HUDEP-2 (cell line): Measurements from ENCODE around the gene NLRP10.
"Not testable (repeated sequence)": the region's sequence is repeated elsewhere in the genome, so short reads cannot be mapped to it uniquely, and the experiment has no call there.

Source experiments
- DNase-seq, 76 experiments: peaks; one replicate each; lab custom pipeline; 2025; ENCODE audit not compliant: unreplicated experiment in 76 of 76; lab: John Stamatoyannopoulos, UW

The NLRP10 gene, protein sequence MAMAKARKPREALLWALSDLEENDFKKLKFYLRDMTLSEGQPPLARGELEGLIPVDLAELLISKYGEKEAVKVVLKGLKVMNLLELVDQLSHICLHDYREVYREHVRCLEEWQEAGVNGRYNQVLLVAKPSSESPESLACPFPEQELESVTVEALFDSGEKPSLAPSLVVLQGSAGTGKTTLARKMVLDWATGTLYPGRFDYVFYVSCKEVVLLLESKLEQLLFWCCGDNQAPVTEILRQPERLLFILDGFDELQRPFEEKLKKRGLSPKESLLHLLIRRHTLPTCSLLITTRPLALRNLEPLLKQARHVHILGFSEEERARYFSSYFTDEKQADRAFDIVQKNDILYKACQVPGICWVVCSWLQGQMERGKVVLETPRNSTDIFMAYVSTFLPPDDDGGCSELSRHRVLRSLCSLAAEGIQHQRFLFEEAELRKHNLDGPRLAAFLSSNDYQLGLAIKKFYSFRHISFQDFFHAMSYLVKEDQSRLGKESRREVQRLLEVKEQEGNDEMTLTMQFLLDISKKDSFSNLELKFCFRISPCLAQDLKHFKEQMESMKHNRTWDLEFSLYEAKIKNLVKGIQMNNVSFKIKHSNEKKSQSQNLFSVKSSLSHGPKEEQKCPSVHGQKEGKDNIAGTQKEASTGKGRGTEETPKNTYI

DNA sequence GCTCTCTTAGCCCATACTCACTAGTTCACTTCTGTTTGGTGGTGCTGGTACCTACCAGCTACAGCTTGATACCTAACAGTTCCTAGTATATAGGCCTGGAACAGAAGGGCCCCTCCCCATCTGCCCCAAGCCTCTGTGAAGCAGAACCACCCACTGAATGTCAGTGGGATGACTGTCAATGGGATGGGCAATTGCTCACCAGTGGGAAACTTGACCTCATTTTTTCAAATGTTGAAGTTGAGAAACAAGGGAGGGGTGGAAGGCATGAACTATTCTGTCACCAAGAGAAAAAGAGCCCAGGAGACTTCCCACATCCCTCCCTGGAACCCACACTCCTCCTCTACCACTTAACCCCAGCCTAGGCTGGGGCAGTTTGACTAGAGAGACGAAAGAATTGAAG lies at the start of gene NLRP10:
NLRP10 (minus strand) TSS at position 62 of the 400 bp plus-strand sequence. CDS start 1,952 bp downstream, outside the sequence.
- no peak for DNase-seq

DNA sequence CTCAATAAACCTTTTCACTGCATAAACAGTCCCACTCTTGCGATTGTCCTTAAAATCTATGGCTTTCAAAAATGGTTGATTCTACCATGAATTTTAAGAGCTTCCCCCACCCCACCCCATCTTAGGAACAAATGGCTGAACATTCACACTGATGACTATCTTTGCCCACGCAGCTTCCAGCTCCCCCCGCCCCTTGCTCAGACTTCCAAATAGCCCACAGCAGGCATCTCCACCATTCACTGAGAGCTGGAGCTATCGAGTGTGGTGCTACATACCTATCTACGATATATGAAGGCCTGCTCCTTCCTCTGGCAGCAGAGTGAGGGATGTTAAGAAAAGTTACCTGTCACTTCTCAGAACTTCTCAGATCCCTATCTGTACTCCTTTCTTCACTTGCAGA lies 48.6 kb upstream of the NLRP10 start:
- DNase-seq = no peak

DNA sequence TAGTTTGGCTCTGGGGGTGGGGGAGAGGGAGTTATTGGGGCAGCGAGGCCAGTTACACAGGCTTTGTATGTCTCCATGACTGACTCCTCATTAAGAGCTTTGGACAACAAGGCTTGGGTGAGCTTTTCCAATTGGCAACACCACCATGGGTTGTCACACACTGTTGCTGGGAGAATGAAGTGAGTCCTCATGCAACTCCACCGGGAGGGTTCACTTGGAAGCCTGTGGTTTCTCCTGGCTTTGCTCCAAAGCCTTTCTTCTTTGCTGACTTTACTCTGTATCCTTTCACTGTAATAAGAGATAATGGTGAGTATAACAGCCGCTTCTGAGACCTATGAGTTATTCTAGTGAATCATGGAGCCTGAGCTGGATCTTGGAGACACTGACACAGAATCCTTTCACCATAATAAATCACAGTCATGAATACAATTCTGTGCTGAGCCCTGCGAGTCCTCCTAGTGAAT lies 46.8 kb upstream of the NLRP10 start:
- no peak for DNase-seq

DNA sequence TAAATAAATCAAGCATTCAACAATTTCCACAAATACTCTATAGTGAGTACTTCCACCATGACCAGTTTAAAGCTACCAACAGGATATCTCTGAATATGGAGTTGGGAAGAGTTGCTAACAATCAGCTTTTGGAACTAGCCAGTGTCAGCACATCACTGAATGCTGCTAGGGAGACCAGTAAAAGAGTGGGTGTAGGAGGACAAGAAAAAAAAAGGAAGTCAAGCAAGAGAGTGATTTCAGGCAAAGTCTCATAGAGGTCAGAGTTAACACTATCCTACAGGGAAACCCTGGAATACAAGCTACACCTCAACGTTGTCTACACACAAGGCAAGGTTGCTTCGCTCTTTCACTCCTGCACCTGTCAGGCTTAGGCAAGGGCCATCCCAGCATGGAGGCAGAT lies 46.1 kb upstream of the NLRP10 start:
- DNase-seq = no peak

DNA sequence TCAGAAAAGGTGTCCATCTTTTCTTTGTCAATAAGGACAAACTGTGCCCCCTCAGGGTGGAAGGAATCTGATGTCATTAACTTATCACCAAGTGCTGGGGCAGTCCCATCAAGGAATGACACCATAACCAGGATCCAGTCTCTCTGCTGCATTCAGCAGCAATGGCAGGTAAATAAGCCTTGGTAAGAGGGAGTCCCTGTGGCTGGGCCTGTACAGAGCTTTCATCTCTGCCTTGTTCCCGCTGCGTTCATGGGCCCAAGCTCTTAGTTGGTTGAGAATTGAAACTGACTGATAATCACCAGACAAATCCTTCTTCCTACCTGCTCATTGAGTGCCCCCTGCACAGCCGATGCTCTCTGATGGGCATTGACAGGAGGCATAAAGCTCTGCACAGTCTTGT lies 44.6 kb upstream of the NLRP10 start:
- DNase-seq = no peak

DNA sequence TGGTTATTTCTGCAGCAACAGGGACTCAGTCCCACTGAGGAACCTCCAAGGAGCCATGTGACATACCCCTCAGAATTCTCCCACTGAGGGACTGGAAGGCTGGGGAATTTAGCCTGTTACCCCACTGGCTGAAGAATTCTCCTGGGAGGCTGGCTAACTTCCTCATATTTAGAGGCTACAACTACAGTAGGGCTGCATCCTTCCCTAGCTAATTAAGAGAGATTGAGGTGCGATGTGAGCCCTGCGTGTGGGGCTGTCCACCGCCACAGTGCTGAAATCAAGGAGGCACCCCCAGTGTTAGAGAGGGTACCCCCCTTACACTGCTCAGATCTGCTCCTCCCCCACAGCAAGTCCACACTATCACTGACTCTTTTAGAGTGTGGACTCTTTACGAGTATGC lies 43.0 kb upstream of the NLRP10 start:
- DNase-seq = no peak

DNA sequence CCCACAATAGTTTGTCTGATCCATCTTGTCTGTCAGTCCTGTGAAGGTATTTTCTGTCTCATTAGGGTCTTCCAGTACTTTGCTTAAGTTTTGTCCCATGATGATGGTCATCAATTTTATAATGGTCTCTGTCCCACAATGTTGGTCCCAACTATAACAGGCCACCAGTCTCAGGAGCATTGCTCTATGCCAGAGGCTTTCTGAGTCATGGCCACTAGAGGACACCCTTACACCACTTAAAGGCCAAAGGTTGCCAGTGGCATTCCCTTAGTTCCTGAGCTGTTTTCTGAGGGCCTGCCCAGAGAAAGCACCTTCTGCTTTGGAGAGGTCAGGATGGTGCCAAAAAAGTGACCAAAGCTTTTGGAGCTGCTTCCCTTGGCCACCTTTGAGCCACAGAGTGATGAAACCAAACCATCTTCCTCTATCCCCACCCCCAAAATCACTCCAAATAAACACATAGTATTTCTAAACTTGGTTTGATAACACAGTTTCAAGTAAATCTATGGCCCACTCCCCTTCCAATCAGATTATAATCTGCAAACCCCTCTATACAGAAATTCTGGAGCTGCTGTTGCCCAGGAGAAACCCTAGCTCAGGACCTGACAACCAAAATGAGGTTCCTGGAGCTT lies 41.2 kb upstream of the NLRP10 start:
- DNase-seq = peak in 43 of 76 experiments; percentile 1 to 67 (median 29)

DNA sequence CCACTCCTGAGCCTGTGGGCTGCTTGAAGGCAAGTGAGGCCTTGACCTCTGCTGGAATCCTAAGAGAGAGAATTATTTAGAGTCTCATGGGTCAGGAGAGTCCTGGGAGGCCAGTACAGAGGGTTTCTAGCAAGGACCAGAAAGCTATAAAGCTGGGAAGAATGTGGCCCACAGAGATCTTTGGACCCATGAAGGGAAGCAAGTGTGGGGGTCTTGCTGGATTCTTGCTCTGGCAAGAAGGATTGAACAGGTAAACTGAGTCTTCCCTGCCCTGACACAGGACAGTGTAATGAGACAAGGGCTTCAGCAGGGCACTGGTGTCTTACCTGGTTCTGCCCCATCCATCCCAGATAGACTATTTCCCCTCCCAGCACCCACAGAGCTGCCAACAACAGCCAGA lies 40.3 kb upstream of the NLRP10 start:
- DNase-seq = no peak

DNA sequence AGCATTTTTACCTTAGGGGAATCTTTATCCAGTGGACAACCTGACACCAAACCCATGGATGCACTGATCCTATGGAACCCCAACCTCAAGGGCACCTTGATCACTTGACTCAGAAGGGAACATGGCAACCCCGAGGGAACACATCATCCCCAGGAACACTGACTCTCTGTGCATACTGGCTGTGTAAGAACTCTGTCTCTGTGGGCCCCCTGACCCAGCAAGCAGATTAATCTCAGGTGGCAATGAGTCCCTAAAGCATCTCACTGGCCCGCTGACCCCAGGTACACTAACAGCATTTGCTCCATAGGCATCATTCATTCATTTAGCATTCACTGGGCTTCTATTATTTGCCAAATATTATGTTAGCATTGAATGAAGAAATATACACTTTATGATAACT lies 38.8 kb upstream of the NLRP10 start:
- no peak for DNase-seq

DNA sequence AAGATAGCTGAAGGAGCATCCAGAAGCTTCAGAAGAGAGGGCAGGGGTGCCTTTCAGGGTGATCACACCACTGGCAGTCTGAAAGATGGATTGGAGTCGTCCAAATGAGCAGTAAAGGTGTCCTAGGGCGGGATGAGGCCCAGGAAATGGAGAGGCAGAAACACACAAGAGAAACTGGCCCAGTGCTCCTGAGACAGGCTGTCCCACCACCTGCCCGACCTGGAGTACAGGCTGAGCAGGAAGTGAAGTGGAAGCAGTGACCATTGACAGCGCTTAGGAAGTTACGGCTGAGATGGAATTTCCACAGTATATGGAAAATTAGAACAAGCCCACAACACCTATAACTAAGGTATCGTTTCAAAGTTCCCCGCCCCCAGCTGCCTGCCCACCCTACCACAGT lies 37.9 kb upstream of the NLRP10 start:
- DNase-seq = no peak

DNA sequence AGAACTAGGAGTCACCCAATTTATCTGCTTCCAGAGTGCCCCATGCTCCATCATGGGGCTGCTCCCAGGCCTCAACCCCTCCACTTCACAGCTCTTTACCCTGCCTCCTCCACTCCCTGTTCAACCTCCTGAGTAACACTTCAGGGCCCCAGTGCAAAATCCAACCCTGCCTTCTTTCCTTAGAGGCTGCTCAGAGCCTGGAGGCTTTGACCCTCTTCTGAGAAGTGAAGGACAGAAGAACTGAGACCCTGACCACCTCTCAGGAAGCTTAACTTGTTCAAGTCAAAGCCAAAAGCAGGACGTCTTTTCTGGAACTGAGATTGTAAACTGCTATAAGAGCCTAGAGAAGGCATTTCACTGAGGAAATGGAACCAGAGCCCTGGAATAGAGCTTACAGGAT lies 37.4 kb upstream of the NLRP10 start:
- DNase-seq = no peak

DNA sequence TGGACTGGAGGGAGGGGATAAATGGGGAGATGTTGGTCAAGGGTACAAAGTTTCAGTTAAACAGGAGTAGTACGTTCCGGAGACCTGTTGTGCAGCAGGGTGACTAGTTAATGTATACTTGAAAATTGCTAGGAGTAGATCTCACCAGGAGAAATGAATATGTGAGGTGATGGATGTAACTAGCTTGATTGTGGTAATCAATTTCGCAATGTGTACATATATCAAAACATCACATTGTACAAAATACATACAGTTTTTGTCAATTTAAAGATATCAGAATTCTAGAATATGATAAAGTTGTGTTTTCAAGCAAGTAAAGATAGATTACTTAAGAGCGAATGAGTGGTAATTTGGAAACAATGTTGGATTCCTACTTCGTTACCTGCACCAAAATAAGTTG lies 35.1 kb upstream of the NLRP10 start:
- DNase-seq = no peak

DNA sequence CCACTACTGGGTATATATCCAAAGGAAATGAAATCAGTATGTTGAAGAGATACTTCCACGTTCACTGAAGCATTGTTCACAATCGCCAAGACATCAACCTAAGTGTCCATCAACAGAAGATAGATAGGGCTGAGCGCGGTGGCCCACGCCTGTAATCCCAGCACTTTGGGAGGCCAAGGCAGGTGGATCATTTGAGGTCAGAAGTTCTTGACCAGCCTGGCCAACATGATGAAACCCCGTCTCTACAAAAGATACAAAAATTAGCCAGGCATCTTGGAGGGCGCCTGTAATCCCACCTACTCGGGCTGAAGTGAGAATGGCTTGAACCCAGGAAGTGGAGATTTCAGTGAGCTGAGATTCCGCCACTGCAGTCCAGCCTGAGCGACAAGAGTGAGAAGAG lies 34.5 kb upstream of the NLRP10 start:
- DNase-seq = no peak

DNA sequence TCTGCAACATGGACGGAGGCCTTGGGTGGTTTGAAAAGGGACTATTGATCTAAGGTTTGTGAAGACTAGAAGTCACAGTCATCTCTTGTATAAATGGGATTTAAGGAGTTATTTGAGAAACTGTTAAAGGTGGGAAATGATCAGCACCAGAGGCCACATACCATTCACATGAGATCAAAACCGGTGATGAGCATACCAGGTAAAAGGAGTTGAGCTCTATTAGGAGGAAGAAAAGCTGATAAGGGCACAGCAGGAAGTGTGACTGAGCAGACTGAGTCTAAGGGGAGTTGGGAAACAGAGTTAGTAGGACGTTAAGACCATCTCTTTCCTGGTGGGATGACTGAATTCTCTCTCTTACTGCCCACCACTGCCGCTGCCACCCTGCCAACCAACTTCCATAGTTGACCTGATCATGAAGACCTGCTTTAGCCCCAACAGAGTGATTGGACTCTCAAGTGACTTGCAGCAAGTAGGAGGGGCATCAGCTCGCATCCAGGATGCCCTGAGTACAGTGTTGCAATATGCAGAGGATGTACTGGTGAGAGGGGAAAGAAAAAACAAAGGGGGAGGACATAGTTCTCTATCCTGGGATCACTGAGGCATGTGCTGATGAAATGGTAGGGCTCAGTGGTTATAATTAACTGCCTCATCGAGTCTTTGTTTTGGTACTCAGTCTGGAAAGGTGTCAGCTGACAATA lies 29.5 kb upstream of the NLRP10 start:
- DNase-seq = no peak

DNA sequence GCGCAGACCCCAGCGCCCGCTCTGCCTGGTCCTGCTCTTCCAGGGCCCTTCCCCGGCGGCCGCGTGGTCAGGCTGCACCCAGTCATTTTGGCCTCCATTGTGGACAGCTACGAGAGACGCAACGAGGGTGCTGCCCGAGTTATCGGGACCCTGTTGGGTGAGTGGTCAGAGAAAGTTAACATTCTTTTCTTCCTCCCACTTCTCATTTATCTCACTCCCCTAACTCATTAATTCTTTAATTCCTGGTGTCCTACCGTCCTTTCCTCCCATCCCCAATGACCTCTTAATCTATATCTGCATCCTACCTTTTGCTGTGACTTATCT lies 22.3 kb upstream of the NLRP10 start:
- DNase-seq = not testable (repeated sequence)

DNA sequence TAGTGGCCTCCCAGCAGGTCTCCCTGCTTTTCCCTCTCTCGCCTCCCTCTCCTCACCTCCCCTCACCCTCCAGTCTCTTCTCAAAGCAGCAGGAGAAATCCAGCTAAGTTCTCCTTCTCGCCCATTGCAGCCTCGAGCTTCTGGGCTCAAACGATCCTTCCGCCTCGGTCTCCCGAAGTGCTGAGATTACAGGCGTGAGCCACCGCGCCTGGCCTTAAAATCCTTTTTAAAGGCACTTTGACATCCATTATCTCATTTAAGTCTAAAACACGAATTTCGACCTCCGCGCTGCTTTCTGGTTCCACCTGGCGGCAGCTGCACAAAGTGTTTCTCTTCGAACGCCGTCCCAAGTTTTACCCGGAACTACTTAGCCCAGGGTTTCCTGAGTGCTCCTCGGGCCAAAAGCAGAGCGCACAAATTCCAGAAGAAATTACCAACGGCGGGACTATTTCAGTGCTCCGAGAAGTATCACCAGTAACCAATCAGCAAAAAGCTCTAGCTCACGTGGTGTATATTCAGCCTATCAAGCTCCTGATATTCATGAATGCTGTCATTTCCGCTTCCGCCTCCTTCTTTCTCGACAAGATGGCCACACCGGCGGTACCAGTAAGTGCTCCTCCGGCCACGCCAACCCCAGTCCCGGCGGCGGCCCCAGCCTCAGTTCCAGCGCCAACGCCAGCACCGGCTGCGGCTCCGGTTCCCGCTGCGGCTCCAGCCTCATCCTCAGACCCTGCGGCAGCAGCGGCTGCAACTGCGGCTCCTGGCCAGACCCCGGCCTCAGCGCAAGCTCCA lies 21.7 kb upstream of the NLRP10 start, which contains the start of gene EIF3F:
EIF3F (plus strand) TSS at position 570 of the 792 bp plus-strand sequence; CDS start at position 586, 16 bp downstream.
- peak in 75 of 76 experiments; percentile 21 to 99 (median 90) for DNase-seq

DNA sequence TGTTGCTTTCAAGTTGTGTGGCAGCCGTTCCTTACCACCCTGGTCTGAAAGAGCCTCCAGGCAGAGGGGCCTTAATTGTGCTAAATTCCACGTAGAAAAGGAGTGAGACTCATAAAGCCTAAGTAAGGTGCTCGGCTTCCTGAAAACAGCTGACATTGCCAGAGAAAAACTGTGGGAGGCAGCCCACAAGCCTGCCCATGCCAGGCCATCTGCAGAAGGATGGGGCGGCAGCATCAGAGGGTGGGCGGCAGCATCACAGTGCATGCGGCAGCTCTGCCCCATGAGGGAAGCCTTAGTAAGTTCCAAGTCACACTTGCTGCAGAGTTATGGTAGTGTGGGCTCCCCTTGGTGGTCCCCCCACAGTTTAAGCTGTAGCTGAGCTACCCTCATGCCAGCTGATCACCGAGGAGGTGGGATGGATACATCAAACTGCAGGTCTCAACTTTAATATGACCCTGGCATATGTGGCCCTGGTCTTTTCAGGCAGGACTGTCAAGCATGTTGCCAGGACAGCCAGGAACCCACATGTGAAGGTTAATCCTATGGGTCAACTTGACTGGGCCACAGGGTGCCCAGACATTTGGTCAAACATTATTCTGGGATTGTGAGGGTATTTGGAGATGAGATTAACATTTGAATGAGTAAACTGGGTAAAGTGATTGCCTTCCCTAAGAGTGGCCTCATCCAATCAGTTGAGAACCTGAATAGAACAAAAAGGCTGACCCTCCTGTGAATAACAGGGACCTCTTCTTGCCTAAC lies 18.8 kb upstream of the NLRP10 start:
- no peak for DNase-seq

DNA sequence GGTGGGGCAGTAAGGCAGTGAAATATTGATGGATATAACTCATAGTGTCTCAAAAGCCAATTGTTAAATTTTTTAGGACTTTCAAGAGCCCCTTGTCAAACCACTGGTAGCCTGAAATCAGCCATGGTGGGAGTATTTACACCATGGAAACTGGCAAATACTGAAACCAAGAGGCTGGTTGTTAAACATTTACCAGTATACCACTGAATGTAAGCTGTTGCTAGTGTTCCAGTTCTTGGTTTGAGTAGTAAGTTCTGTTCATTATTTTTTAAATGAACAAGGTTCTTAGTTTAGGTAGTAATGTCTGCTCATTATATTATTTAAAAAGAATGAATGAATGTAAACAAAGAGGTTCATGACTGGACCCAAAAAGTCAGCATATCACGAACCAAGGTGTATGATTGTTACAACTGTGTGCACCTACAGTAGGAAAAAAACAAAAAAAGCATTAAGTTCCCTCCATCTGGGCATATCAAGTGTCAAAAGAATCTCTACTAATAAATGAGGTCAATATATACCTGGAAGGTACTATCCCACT lies 17.4 kb upstream of the NLRP10 start:
- DNase-seq = no peak

DNA sequence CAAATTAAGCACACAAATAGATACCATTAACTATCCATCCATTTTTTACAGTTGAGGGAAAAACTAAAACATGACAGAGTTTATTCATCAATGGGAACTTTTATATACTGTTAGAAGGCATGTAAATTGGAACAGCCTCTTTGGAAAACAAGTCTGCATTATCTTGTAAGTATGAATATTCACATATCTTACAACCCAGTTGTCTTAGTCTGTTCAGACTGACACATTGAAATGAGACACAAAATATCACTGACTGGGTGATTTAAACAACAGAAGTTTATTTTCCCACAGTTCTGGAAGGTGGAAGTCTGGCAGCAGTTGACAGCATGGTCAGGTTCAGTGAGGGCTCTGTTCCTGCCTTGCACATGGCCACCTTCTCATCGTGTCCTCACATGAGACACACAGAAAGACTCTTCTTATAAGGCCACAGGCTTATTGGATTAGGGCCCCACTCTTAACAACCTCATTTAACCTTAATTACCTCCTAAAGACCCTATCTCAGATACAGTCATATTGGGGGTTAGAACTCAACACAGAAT lies 16.4 kb upstream of the NLRP10 start:
- no peak for DNase-seq
